Colonic mucosa (tissue), 4 donors: ENCODE results near the gene RNF213. TPM values are rescaled to one million over a fixed set of nuclear protein-coding genes. Genes with fewer than 3 reads are reported as not detected.

Source experiments
- DNase-seq: peaks from one replicate; pipeline ENCODE4 v3.0.0-alpha.2; 2020
- H3K27ac ChIP-seq: fragments of 200-600 bp; one replicate; pipeline ENCODE4 v1.8.0; 2021
- H3K27me3 ChIP-seq: fragments of 200-600 bp; one replicate; pipeline ENCODE4 v1.8.0; 2021
- H3K36me3 ChIP-seq: fragments of 200-600 bp; one replicate; pipeline ENCODE4 v1.8.0; 2021
- H3K4me1 ChIP-seq: fragments of 200-600 bp; one replicate; pipeline ENCODE4 v1.8.0; 2021; ENCODE audit warnings: mild to moderate bottlenecking
- H3K4me3 ChIP-seq: fragments of 200-600 bp; one replicate; pipeline ENCODE4 v1.8.0; 2021
- H3K9ac ChIP-seq, 2 donors: one replicate each; pipeline ENCODE4 v1.7.0; 2013; ENCODE audit warnings: control low read depth in 2 of 2, low read depth in 2 of 2, low read length in 2 of 2
- H3K9me3 ChIP-seq: fragments of 200-600 bp; one replicate; pipeline ENCODE4 v1.8.0; 2021
- intact Hi-C: fragments of 100-400 bp; cut with DNase I; formaldehyde crosslinking; loops from one replicate; pipeline ENCODE4 v1.14.1; 2022
- total RNA-seq, 2 donors: library from RNA; stranded (reverse); fragmentation: NEBNext Ultra II Directional in 1 of 2; extraction: Animal tissue kit (Norgen Biotek cat#: 25700) in 1 of 2; gene quantifications; one replicate each; pipeline ENCODE4 v1.2.1, GENCODE V29; 2021
- TF ChIP-seq, protein P1 (sequence below): fragments of 200-600 bp; IDR thresholded peaks from one replicate; pipeline ENCODE4 v1.8.0; 2022; ENCODE audit warnings: antibody characterized with exemption, mild to moderate bottlenecking
- donor health status: healthy.
- donor health status: DM: no; HTN: no; CAD: no.
- donor health status: DM: no; HTN: no; CAD: no.

Gene RNF213
- total RNA-seq, 2 donors from 2014 or later: 80.8 to 101 TPM

DNA sequence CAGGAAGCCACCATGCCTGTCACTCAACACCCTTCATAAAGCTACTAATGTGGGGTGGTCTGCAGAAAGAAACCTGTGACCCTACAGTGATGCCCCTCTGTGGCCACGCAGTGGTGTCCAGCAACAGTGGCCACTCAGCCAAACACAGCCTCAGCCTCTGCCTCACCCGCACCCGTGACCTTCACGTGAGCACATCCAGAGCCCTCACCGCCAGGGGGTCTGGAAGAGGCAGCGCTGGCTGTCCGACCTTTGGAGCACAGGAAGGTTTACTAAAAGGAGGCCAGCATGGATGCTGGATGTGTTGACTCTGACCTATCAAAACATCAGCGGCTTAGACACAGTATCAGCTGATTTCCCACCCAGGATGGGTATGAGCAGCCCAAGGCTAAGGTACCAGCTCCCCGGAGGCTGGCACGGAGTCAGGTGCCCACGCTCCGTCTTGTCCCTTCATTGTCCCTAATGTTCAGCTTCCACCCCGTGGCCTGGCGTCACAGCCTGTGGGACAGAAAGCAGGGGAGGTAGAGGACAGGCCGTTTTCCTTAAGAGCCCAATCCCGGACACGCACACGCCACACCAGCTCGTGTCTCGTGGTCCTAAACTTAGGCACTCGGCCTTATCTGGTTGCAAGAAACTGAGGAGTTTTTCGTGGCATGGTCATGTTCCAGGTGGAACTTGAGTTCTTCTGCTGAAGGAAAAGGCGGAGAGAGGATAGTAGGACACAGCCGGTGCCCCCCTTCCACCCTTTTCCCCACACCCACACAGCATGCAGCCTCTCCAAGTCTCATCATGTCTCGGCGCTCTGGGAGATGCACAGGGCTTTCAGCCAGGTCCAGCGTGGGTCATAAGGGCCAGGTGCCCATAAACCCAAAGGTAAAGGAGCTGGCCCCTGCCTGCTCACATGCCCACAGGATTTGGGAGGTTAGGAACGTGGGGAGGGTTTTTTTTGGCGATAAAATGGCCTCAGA lies 104.6 kb downstream of the RNF213 start:
- DNase-seq: no peak
- H3K36me3 ChIP-seq: peaks cover 55% of the 10 kb centered on the region
- H3K27me3 ChIP-seq: no peaks in the 10 kb centered on the region
- intact Hi-C loops: no loop called here
- TF ChIP-seq, protein P1, sequence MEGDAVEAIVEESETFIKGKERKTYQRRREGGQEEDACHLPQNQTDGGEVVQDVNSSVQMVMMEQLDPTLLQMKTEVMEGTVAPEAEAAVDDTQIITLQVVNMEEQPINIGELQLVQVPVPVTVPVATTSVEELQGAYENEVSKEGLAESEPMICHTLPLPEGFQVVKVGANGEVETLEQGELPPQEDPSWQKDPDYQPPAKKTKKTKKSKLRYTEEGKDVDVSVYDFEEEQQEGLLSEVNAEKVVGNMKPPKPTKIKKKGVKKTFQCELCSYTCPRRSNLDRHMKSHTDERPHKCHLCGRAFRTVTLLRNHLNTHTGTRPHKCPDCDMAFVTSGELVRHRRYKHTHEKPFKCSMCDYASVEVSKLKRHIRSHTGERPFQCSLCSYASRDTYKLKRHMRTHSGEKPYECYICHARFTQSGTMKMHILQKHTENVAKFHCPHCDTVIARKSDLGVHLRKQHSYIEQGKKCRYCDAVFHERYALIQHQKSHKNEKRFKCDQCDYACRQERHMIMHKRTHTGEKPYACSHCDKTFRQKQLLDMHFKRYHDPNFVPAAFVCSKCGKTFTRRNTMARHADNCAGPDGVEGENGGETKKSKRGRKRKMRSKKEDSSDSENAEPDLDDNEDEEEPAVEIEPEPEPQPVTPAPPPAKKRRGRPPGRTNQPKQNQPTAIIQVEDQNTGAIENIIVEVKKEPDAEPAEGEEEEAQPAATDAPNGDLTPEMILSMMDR: no peak
- H3K9me3 ChIP-seq: no peaks in the 10 kb centered on the region
- H3K4me1 ChIP-seq: no peaks in the 10 kb centered on the region
- no peak overlapping the region for H3K9ac ChIP-seq
- H3K4me3 ChIP-seq: no peak overlapping the region
- H3K27ac ChIP-seq: no peak overlapping the region

DNA sequence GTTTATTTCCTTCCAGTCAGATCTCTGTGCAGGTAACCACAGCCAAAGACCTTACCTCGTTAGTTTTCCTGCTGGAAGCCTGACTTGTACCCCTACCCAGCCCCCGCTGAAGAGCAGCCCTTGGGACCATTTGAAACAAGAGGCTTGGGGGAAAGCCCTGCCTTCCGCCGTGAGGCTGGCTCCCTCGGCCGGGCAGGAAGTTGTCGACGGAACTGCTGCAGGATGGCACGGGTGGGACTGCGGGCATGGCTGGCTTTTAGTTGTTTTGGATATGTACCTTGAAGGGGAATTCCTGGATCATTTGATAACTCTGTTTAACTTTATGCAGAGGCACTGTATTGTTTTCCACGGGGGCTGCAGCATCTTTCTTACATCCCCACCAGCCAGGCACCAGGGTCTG lies 105.3 kb downstream of the RNF213 start:
- intact Hi-C loops: no loop called here
- H3K27ac ChIP-seq: no peak overlapping the region
- no peak for DNase-seq

DNA sequence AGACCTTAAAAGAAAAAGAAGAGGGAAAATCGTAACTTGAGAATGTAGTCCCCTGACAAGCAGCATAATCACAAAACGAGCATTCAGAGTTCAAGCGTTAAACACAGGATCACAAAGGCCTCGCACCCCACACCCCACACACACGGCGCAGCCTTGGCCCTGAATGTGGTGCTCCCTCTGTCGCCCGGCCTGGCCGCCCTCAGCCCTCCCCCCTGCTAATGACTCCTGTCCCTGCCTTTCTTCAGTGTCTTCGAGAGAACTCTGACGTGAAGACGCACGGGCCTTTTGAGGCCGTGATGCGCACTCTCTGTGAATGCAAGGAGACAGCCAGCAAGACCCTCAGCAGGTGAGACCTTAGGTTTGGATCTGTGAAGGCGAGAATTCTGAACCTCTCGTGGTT lies 106.9 kb downstream of the RNF213 start:
- Histone ChIP-seq H3K27me3 (no peaks in the 10 kb centered on the region), H3K36me3 (peaks cover 40% of the 10 kb centered on the region)
- no peak for DNase-seq

More for the DNA sequence above, 105.3 kb downstream of the RNF213 start:
- H3K27me3 ChIP-seq: no peaks in the 10 kb centered on the region
- H3K4me3 ChIP-seq: no peak overlapping the region
- no peak overlapping the region for H3K9ac ChIP-seq
- no peaks in the 10 kb centered on the region for H3K9me3 ChIP-seq
- H3K4me1 ChIP-seq: no peaks in the 10 kb centered on the region
- TF ChIP-seq, protein P1: no peak
- H3K36me3 ChIP-seq: peaks cover 48% of the 10 kb centered on the region

DNA sequence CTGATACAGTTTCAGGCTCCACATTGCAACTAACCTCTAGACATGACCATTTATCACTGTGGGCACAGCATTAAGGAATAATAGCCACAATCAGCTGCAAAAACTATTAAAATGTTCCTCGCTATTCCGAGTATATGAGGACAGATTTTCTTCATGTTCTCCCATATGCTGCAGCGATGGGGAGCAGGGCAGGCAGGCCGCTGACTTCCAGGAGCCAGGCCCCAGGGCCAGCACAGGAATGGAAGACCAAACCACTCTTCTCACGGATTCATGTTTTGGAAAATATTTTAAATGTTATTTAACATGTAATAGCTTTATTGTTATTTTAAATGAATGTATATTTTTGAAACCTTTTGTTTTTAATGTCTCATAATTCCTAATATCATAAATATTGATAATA lies 110.5 kb downstream of the RNF213 start:
- H3K27ac ChIP-seq: no peak overlapping the region
- intact Hi-C loops: no loop called here
- peaks cover 39% of the 10 kb centered on the region for H3K36me3 ChIP-seq
- H3K4me1 ChIP-seq: no peaks in the 10 kb centered on the region
- H3K9ac ChIP-seq: no peak overlapping the region
- no peak for DNase-seq
- H3K9me3 ChIP-seq: no peaks in the 10 kb centered on the region
- no peak overlapping the region for H3K4me3 ChIP-seq
- TF ChIP-seq, protein P1: no peak
- H3K27me3 ChIP-seq: no peaks in the 10 kb centered on the region

More for the DNA sequence above, 106.9 kb downstream of the RNF213 start:
- Histone ChIP-seq H3K9me3 (no peaks in the 10 kb centered on the region), H3K9ac (no peak overlapping the region), H3K27ac (no peak overlapping the region), H3K4me1 (no peaks in the 10 kb centered on the region), H3K4me3 (no peak overlapping the region)
- intact Hi-C loops: no loop called here
- TF ChIP-seq, protein P1: no peak

DNA sequence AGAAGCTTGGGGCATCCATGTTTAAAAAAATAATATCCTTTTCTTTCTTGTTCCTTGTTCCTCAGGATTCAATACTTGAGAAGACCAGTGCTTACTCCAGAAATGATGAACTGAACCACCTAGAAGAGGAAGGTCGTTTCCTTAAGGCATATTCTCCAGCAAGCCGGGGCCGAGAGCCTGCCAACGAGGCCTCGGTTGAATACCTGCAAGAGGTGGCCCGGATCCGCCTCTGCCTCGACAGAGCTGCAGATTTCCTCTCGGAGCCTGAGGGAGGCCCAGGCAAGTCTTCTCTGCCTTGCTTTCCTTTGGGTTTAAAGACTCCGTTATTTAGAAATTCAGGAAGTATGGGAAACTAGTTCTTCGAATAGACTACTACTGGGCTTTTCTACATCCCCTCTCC lies 111.8 kb downstream of the RNF213 start:
- H3K4me1 ChIP-seq: no peaks in the 10 kb centered on the region
- TF ChIP-seq, protein P1: no peak
- H3K27ac ChIP-seq: no peak overlapping the region
- DNase-seq: no peak
- no peak overlapping the region for H3K4me3 ChIP-seq
- H3K9me3 ChIP-seq: no peaks in the 10 kb centered on the region
- intact Hi-C loops: no loop called here
- no peaks in the 10 kb centered on the region for H3K27me3 ChIP-seq
- no peak overlapping the region for H3K9ac ChIP-seq
- peaks cover 44% of the 10 kb centered on the region for H3K36me3 ChIP-seq
